ENCODE measurements around the gene BMP7. TPM values are rescaled to one million over a fixed set of nuclear protein-coding genes. Genes with fewer than 3 reads are reported as not detected.

The BMP7 gene
- total RNA-seq, 1 experiment from 2014 or later: not detected

- no TSS peak for BruUV-seq (replicated peaks)
- no peak overlapping the region for H3K27ac Mint-ChIP-seq (ENCODE audit: low read depth, unreplicated experiment)
- H3K4me3 Mint-ChIP-seq (ENCODE audit: unreplicated experiment): no peak overlapping the region
- TF ChIP-seq CTCF (IDR thresholded peaks at IDR 0.05; ENCODE audit: unreplicated experiment): no peak
- no peak for DNase-seq (ENCODE audit: unreplicated experiment)
- H3K36me3 Mint-ChIP-seq (ENCODE audit: insufficient read depth, unreplicated experiment): no peaks in the 10 kb centered on the region
- H3K9me3 Mint-ChIP-seq (ENCODE audit: unreplicated experiment): no peaks in the 10 kb centered on the region
- H3K4me1 Mint-ChIP-seq (ENCODE audit: insufficient read depth, unreplicated experiment): no peaks in the 10 kb centered on the region
- CTCF ChIA-PET: interaction anchor here (0.6 to 1.4 kb wide), 3 partner anchors 11 to 112 kb away, joined by 3 to 4 read pairs (median 3); no protein-coding TSS in a partner anchor
- POLR2A ChIA-PET: interaction anchor here (0.7 to 1.0 kb wide), 3 partner anchors 38 to 199 kb away, joined by 3 to 5 read pairs (median 3); no protein-coding TSS in a partner anchor
- peaks cover 86% of the 10 kb centered on the region for H3K27me3 Mint-ChIP-seq (ENCODE audit: insufficient read depth, unreplicated experiment)
- intact Hi-C loops (cut with micrococcal nuclease): no loop called here
These were observed 22.3 kb upstream of the BMP7 start for GRCh38 chr20:57288651-57289277.

GRCh38 chr20:57287901-57288300 is 21.5 kb upstream of the BMP7 start:
- ChIA-PET POLR2A (interaction anchor here (0.5 to 1.0 kb wide), 4 partner anchors 39 to 198 kb away, joined by 3 to 5 read pairs (median 3); no protein-coding TSS in a partner anchor), CTCF (interaction anchor here (1.4 kb wide), 1 partner anchor 45 kb away, joined by 4 read pairs; no protein-coding TSS in a partner anchor)
- TF ChIP-seq CTCF (IDR thresholded peaks at IDR 0.05; ENCODE audit: unreplicated experiment): no peak
- peaks cover 86% of the 10 kb centered on the region for H3K27me3 Mint-ChIP-seq (ENCODE audit: insufficient read depth, unreplicated experiment)
- BruUV-seq (replicated peaks): no TSS peak
- no peaks in the 10 kb centered on the region for H3K36me3 Mint-ChIP-seq (ENCODE audit: insufficient read depth, unreplicated experiment)
- H3K9me3 Mint-ChIP-seq (ENCODE audit: unreplicated experiment): no peaks in the 10 kb centered on the region
- intact Hi-C loops (cut with micrococcal nuclease): no loop called here
- H3K27ac Mint-ChIP-seq (ENCODE audit: low read depth, unreplicated experiment): no peak overlapping the region
- no peaks in the 10 kb centered on the region for H3K4me1 Mint-ChIP-seq (ENCODE audit: insufficient read depth, unreplicated experiment)
- no peak for DNase-seq (ENCODE audit: unreplicated experiment)
- H3K4me3 Mint-ChIP-seq (ENCODE audit: unreplicated experiment): no peak overlapping the region

- no peak for TF ChIP-seq CTCF (IDR thresholded peaks at IDR 0.05; ENCODE audit: unreplicated experiment)
- H3K4me3 Mint-ChIP-seq (ENCODE audit: unreplicated experiment): no peak overlapping the region
- no peaks in the 10 kb centered on the region for H3K9me3 Mint-ChIP-seq (ENCODE audit: unreplicated experiment)
- H3K36me3 Mint-ChIP-seq (ENCODE audit: insufficient read depth, unreplicated experiment): no peaks in the 10 kb centered on the region
- H3K4me1 Mint-ChIP-seq (ENCODE audit: insufficient read depth, unreplicated experiment): no peaks in the 10 kb centered on the region
- H3K27me3 Mint-ChIP-seq (ENCODE audit: insufficient read depth, unreplicated experiment): peaks cover 86% of the 10 kb centered on the region
- ChIA-PET CTCF (interaction anchor here (0.6 to 1.4 kb wide), 3 partner anchors 25 to 197 kb away, joined by 3 to 4 read pairs (median 3); no protein-coding TSS in a partner anchor), POLR2A (interaction anchor here (0.5 to 0.7 kb wide), 2 partner anchors 10 to 42 kb away, joined by 3 read pairs; no protein-coding TSS in a partner anchor)
- no peak for DNase-seq (ENCODE audit: unreplicated experiment)
- H3K27ac Mint-ChIP-seq (ENCODE audit: low read depth, unreplicated experiment): no peak overlapping the region
- no TSS peak for BruUV-seq (replicated peaks)
- intact Hi-C loops (cut with micrococcal nuclease): no loop called here
These were observed 20.8 kb upstream of the BMP7 start for GRCh38 chr20:57287007-57287880.

GRCh38 chr20:57283860-57284259 is 17.4 kb upstream of the BMP7 start:
- CTCF ChIA-PET: no interaction called here
- no peak for TF ChIP-seq CTCF (IDR thresholded peaks at IDR 0.05; ENCODE audit: unreplicated experiment)
- no peaks in the 10 kb centered on the region for H3K9me3 Mint-ChIP-seq (ENCODE audit: unreplicated experiment)
- no peaks in the 10 kb centered on the region for H3K36me3 Mint-ChIP-seq (ENCODE audit: insufficient read depth, unreplicated experiment)
- POLR2A ChIA-PET: no interaction called here
- H3K4me3 Mint-ChIP-seq (ENCODE audit: unreplicated experiment): no peak overlapping the region
- DNase-seq (ENCODE audit: unreplicated experiment): no peak
- intact Hi-C loops (cut with micrococcal nuclease): no loop called here
- H3K27ac Mint-ChIP-seq (ENCODE audit: low read depth, unreplicated experiment): no peak overlapping the region
- H3K4me1 Mint-ChIP-seq (ENCODE audit: insufficient read depth, unreplicated experiment): no peaks in the 10 kb centered on the region
- BruUV-seq (replicated peaks): no TSS peak
- H3K27me3 Mint-ChIP-seq (ENCODE audit: insufficient read depth, unreplicated experiment): peaks cover 71% of the 10 kb centered on the region
